H54 (cell line): ENCODE results near the gene BNC2.

ENCODE experiments used
- DNase-seq: peaks from one replicate; pipeline ENCODE4 v3.0.0; 2011; ENCODE audit warnings: low spot score, mixed read lengths; ENCODE audit not compliant: insufficient read length
- FAIRE-seq: peaks from 3 replicates; lab custom pipeline; 2011; peaks lifted over from hg19 to GRCh38; lab: Jason Lieb, UNC
- POLR2A ChIP-seq: IDR thresholded peaks from 2 replicates; pipeline ENCODE4 v1.6.1; 2011; ENCODE audit warnings: low read depth, mild to moderate bottlenecking, low read length

Gene BNC2

GRCh38 chr9:16637218-16637617, 233.3 kb downstream of the BNC2 start:
- DNase-seq (no peak), FAIRE-seq (peak; percentile 75)
- no peak for TF ChIP-seq POLR2A

DNA sequence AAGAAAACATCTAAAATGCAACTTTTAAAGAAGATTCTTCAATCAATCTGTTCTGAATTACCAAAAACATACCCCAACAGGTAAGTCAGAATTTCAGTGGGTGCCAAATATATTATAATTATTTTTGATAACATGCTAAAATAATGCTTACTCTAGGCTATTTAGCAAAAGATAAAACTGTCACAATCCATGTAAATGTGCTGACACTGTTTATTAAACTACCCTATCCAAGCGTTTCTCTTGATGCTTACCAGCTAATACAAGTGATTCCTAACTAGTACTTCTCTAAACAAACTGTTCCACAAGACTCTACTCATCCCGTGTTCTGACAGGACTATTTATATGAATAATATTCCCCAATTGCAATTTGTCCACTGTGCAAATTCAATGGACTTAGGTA, 236.7 kb downstream of the BNC2 start:
- FAIRE-seq (no peak), DNase-seq (no peak)
- TF ChIP-seq POLR2A: no peak

DNA sequence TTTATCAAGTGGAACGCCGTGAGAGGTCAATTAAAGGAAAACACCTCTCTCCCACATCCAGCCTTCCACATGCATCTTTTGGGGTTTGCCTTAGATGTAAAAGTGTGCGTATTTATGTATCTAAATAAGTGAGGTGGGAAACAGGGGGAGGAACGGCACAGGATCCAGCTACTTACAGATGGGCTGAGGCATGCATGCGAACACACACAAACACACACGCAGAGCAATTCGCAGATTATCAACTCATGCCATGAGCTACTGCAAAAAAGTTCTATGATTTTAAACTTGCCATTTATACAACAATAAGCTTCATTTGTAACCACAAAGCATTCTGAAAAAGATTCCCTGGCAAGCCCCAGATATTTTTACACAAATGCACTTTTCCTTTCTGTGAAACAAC, 242.1 kb downstream of the BNC2 start:
- no peak for DNase-seq
- no peak for TF ChIP-seq POLR2A
- no peak for FAIRE-seq

GRCh38 chr9:16627967-16628366, 242.5 kb downstream of the BNC2 start:
- TF ChIP-seq POLR2A: no peak
- DNase-seq (peak; percentile 15), FAIRE-seq (peak; percentile 98)

DNA sequence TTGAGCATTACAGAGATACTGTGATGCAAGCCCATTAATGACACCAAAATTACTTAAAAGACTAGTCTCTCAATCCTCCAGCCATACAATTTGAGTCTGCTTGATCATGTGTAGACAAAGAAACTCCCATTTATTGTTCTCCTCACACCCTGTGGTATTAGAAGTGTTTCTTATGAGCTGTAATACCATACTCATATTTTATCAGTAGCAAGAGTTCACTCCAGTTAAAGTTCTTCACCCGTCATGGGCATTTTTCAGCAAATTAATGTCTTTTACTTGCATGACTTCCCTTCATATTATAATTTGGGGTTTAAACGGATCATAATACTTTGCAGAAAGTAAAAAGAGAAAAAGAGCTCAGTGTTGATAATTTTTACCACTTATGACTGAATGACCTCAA, 242.9 kb downstream of the BNC2 start:
- no peak for TF ChIP-seq POLR2A
- FAIRE-seq (no peak), DNase-seq (no peak)

GRCh38 chr9:16626577-16627130, 243.8 kb downstream of the BNC2 start:
- peak; percentile 21 for DNase-seq
- TF ChIP-seq POLR2A: no peak
- peak; percentile 99 for FAIRE-seq

- DNase-seq (no peak), FAIRE-seq (peak; percentile 90)
- no peak for TF ChIP-seq POLR2A
Measured at GRCh38 chr9:16625811-16626210, 244.7 kb downstream of the BNC2 start.

DNA sequence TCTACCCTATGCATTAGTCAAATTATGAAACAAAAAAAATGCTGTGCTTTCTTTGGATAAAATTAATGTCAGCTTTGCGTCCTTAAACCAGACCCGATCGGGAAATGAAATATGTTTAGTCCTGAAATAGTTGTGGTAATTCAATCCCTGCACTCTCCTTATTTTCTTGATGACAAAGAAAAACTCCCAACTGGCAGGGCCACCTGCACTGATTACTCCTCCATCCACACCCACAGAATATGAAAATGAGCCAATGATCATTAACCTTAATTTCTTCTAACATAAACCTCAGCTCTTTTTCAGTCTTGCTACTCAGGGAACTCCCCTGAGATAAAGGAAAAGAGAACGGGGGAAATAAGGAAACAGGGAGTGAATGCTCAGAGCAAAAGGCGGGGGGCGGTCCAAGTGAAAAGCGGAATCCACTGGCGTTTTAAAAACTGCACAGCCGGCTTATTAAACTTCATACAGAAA, 245.3 kb downstream of the BNC2 start:
- TF ChIP-seq POLR2A: no peak
- FAIRE-seq: no peak
- DNase-seq: no peak

GRCh38 chr9:16624744-16625117, 245.7 kb downstream of the BNC2 start:
- FAIRE-seq: no peak
- no peak for DNase-seq
- TF ChIP-seq POLR2A: no peak

DNA sequence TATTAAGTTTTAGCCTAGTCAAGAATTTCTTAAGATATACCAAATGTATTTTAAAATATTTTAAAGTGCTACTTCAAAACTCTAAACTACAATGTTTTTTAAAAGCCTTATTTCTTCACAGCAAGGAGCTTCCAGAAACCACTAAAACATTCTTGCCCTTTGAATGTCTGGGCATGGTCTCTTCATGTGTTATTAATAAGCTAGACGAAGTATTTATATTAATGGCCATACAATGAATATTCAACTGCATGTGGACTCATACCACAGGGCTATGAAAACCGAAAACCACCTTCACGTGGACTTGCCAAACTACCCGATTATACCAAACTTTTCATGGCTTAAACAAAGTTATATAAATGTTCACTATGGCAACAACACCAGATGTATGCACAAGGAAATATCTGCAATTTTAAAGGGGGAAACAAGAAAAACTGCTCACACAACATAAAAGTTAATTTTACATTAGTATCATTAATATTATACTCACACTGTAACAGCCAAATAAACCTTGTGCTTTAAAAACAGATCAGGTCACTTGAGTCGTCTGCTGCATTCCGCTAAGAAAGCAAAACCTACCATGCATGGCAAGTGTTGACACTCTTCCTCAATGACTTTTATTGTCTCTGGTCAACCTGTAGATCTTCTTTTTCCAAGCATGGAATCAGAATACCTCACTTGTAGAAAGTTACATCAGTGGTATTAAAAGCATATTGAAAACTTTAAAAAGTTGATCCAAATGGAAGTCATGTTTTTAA, 246.3 kb downstream of the BNC2 start:
- FAIRE-seq (peak; percentile 73), DNase-seq (no peak)
- TF ChIP-seq POLR2A: no peak

DNA sequence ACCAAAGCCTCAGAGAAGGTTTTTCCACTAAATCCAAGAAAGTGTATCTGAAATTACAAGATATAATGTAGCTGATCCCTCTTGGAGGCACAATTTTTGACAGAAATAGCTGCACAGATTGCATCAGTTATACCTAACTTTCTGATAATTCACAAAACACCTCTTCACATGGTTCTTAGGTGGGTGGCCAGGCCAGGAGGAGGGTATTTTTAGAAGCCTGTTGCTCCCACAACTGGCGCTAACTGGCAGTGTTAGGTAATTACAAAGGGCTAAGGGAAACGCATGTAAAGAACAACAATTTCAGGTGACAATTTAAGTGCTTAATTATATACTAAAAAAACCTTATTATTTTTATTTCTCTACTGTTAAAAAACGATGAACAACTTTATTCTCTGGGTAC, 247.9 kb downstream of the BNC2 start:
- FAIRE-seq (no peak), DNase-seq (no peak)
- TF ChIP-seq POLR2A: no peak

GRCh38 chr9:16619914-16620520, 250.5 kb downstream of the BNC2 start:
- no peak for TF ChIP-seq POLR2A
- no peak for FAIRE-seq
- DNase-seq: no peak

- peak; percentile 53 for FAIRE-seq
- no peak for DNase-seq
- no peak for TF ChIP-seq POLR2A
Measured at GRCh38 chr9:16619402-16619801, 251.1 kb downstream of the BNC2 start.

- DNase-seq: no peak
- peak; percentile 36 for FAIRE-seq
- TF ChIP-seq POLR2A: no peak
Measured at GRCh38 chr9:16618524-16618923, 251.9 kb downstream of the BNC2 start.
